H1 (cell line): ENCODE results near the gene UROC1.

Experiments used
- ATF2 ChIP-seq: IDR thresholded peaks from 2 replicates; pipeline ENCODE4 v1.6.1; 2012; ENCODE audit warnings: low read length, inconsistent platforms
- CTCF ChIP-seq, 3 experiments: IDR thresholded peaks; 1 replicate in 2 of 3; 2 replicates in 1 of 3; pipeline versions ENCODE4 v1.5.1 to v1.6.1; 2011; ENCODE audit warnings: low read length in 3 of 3, mild to moderate bottlenecking in 3 of 3, inconsistent platforms in 2 of 3, low read depth in 1 of 3, moderate library complexity in 1 of 3; ENCODE audit not compliant: insufficient read depth in 1 of 3; ENCODE audit errors: control extremely low read depth in 1 of 3
- EGR1 ChIP-seq: IDR thresholded peaks from 2 replicates; pipeline ENCODE4 v1.6.1; 2011; ENCODE audit warnings: low read depth, low read length, borderline replicate concordance
- EZH2 ChIP-seq: fragments of 200-600 bp; sonication (generic); IDR thresholded peaks from 2 replicates; pipeline ENCODE4 v1.7.1; 2012; ENCODE audit warnings: low read depth, mild to moderate bottlenecking, moderate library complexity, low read length, inconsistent platforms; ENCODE audit not compliant: severe bottlenecking
- GABPA ChIP-seq: IDR thresholded peaks from 2 replicates; pipeline ENCODE4 v1.6.1; 2011; ENCODE audit warnings: mild to moderate bottlenecking, low read length, moderate library complexity, borderline replicate concordance; ENCODE audit not compliant: insufficient read depth
- HDAC2 ChIP-seq, 2 experiments: fragments of 300-600 bp in 1 of 2; sonication (generic) in 1 of 2; IDR thresholded peaks; 2 replicates each; pipeline ENCODE4 v1.6.1; 2011 to 2012; ENCODE audit warnings: low read depth in 2 of 2, low read length in 2 of 2, mild to moderate bottlenecking in 2 of 2, moderate library complexity in 2 of 2, borderline replicate concordance in 1 of 2, inconsistent platforms in 1 of 2
- MAX ChIP-seq: IDR thresholded peaks from 2 replicates; pipeline ENCODE4 v1.6.1; 2012; ENCODE audit warnings: inconsistent platforms
- POLR2A ChIP-seq, 2 experiments: IDR thresholded peaks; 1 replicate in 1 of 2; 2 replicates in 1 of 2; pipeline ENCODE4 v1.6.1; 2011; ENCODE audit warnings: low read depth in 2 of 2, low read length in 2 of 2, mild to moderate bottlenecking in 2 of 2; ENCODE audit errors: control extremely low read depth in 1 of 2
- RXRA ChIP-seq: IDR thresholded peaks from 2 replicates; pipeline ENCODE4 v1.6.1; 2011; ENCODE audit warnings: low read depth, mild to moderate bottlenecking, low read length, moderate library complexity; ENCODE audit not compliant: insufficient read depth
- SP1 ChIP-seq: IDR thresholded peaks from 2 replicates; pipeline ENCODE4 v1.6.1; 2011; ENCODE audit warnings: low read depth, low read length
- TAF1 ChIP-seq: IDR thresholded peaks from 2 replicates; pipeline ENCODE4 v1.6.1; 2011; ENCODE audit warnings: mild to moderate bottlenecking, low read depth, low read length
- TCF12 ChIP-seq: IDR thresholded peaks from 2 replicates; pipeline ENCODE4 v1.6.1; 2011; ENCODE audit warnings: low read depth, mild to moderate bottlenecking, low read length
- ZNF274 ChIP-seq: IDR thresholded peaks from 2 replicates; pipeline ENCODE4 v1.7.0; 2012; ENCODE audit warnings: low read length, borderline replicate concordance; ENCODE audit errors: extremely low read depth

- no peak for TF ChIP-seq MAX
- no peak for TF ChIP-seq CTCF (IDR thresholded peaks at IDR 0.05; ENCODE audit: control extremely low read depth in 1 of 3, insufficient read depth in 1 of 3, low read depth in 1 of 3, low read length in 3 of 3)
- TF ChIP-seq RXRA: no peak
- TF ChIP-seq TCF12: no peak
- TF ChIP-seq HDAC2 (IDR thresholded peaks at IDR 0.05; ENCODE audit: borderline replicate concordance in 1 of 2, low read depth in 2 of 2, low read length in 2 of 2): no peak
- no peak for TF ChIP-seq EZH2
- TF ChIP-seq POLR2A (IDR thresholded peaks at IDR 0.05; ENCODE audit: control extremely low read depth in 1 of 2, low read depth in 2 of 2, low read length in 2 of 2): no peak
- TF ChIP-seq SP1: no peak
- TF ChIP-seq ATF2: no peak
- TF ChIP-seq ZNF274: no peak
- TF ChIP-seq GABPA: no peak
- no peak for TF ChIP-seq EGR1
- no peak for TF ChIP-seq TAF1
Observed at GRCh38 chr3:126540951-126541627, 23.5 kb upstream of the UROC1 start.
